NCI-H524 treated with DMSO at 0.1 percent for 48 hours (cell line): Measurements from ENCODE around the gene BLVRB.
A peak's percentile ranks its signal among the peaks of the same experiment; 100 is the strongest.
"Not testable (repeated sequence)": the region's sequence is repeated elsewhere in the genome, so short reads cannot be mapped to it uniquely, and the experiment has no call there.

Experiments used
- DNase-seq: peaks from one replicate; lab custom pipeline; 2025; lab: John Stamatoyannopoulos, UW

Gene BLVRB

GRCh38 chr19:40465557-40466218 lies at the start of gene BLVRB:
BLVRB (minus strand) TSS chr19:40465745; CDS start chr19:40465688, 57 bp downstream.
- peak; percentile 92 for DNase-seq

DNA sequence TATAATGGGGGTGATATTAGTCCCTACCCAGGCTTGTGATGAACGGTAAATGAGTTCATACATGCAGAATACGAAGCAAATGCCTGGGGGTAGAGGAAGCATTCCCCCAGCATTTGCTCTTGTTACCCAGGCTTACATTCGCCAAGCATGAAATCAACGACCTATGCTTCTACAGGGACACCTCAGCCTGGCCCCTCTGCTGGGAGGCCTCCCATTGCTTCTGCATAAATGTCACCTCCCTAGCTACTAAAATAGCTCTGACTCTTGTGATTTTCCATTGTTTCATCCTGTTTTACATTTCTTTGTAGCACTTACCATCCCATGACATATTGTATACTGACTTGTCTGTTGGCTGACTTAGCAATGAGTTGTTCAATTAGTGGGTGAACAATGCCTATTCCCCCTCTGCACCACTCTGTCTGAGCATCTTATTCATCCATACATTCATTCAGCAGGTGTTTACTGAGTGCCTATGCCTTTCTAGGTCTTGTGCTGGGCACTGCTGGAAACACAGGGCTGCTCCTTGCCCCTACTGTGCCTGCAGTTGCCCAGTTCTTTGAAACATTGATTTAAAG lies 48.3 kb upstream of the BLVRB start:
- no peak for DNase-seq

GRCh38 chr19:40513345-40513678 lies 47.8 kb upstream of the BLVRB start:
- no peak for DNase-seq

- DNase-seq = no peak
These were observed 47.2 kb upstream of the BLVRB start for GRCh38 chr19:40512473-40513344.

DNA sequence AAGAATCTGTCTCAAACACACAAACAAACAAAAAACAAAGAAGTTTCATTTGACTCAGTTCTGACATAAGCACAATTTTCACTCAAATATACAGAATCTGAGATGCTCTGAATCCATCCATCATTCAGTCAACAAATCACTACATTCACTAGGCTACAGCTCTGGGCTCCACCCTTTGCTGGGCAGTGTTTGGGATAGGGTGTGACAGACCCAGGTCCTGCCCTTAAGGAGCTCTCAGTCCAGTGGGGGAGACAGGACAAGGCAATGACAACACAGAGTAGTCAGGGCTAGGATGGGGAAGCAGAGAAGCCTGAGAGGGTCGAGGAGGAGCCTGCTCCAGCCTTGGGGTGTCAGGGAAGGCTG lies 46.5 kb upstream of the BLVRB start:
- DNase-seq = no peak

DNA sequence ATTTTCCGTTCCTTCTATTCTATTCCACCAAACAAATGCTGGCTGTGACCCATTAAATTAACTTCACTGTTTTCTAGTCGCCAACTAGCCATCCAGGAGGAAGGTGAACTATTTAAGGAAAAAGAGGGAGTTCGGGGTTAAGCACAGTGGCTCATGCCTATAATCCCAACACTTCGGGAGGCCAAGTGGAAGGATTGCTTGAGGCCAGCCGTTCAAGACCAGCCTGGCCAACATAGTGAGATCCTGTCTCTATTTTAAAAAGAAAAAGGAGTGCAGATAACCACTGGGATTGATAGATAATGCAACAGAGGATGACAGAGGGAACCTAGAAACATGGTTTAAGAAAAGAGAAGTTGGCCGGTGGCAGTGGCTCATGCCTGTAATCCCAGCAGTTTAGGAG lies 45.9 kb upstream of the BLVRB start:
- DNase-seq = no peak

DNA sequence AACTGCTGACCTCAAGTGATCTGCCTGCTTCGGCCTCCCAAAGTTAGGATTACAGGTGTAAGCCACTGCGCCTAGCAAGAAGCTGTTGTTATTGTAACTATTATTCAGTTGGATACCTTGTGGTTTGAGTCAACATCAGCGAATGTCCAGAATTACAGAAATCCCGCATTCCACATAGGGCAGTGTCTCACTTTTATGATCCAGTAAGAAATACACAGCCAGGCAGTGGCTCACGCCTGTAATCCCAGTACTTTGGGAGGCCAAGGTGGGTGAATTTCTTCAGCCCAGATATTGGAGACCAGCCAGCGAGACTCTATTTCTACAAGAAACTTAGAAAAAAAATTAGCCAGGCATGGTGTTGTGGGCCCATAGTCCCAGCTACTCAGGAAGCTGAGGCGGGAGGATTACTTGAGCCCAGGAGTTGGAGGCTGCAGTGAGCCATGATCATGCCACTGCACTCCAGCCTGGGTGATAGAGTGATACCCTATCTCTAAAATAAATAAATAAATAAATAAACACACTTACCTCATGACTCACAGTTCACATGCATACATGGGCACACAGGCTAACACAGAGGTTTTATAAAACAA lies 45.1 kb upstream of the BLVRB start:
- DNase-seq = no peak

GRCh38 chr19:40508739-40509260 lies 43.3 kb upstream of the BLVRB start:
- no peak for DNase-seq

DNA sequence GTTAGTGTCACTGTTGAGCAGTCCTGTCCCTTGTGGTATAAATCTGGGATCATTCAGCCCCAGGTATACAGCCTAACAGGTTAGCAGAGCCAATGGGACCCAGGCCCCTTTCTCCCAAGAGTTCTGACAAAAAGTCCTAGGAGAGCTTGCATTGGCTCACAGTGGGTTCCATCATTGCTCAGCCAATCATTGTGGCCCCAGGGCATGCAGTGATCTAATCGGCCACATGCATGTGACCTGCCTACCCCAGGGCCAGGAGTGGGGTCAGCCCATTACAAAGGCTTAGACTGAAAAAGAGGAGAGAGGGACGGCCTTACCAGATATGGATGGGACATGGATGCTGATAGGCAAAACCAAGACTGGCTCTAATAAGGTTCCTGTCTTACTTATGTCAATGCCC lies 42.3 kb upstream of the BLVRB start:
- no peak for DNase-seq

DNA sequence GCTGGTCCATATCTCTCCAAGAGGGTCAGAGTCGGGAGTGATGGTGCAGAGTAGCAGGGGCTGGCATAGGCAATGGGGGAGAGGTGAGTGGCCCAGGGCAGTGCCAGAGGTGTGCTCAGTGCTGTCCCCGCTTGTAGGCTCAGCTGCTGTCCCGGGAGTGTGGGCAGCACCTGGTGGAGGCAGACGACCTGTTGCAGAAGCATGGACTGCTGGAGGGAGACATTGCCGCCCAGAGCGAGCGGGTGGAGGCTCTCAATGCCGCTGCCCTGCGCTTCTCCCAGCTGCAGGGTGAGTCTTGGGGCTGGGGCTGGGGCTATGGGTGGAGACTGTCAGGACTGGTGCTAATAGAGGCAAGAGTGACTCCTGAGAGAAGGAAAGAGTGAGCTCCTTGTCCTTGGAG lies 40.6 kb upstream of the BLVRB start:
- no peak for DNase-seq

DNA sequence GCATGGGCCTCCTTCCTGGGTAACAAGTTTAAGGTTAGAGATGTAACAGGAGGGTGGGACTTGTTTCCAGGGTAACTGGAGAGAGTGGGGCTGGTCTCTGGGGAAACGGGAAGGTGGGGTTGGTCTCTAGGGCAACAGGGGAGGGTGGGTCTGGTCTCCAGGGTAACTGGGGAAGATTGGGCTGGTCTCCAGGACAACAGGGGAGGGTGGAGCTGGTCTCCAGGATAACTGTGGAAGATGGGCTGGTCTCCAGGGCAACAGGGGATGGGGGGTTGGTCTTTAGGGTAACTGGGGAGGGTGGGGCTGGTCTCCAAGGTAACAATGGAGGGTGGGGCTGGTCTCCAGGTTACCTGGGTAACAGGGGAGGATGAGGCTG lies 37.8 kb upstream of the BLVRB start:
- DNase-seq = peak; percentile 62

GRCh38 chr19:40502647-40503319 lies 37.2 kb upstream of the BLVRB start:
- DNase-seq = no peak

- no peak for DNase-seq
These were observed 36.5 kb upstream of the BLVRB start for GRCh38 chr19:40502081-40502480.

GRCh38 chr19:40501599-40501998 lies 36.1 kb upstream of the BLVRB start:
- DNase-seq = no peak

GRCh38 chr19:40500678-40501530 lies 35.4 kb upstream of the BLVRB start:
- not testable (repeated sequence) for DNase-seq

- DNase-seq = no peak
These were observed 33.8 kb upstream of the BLVRB start for GRCh38 chr19:40499320-40499719.

DNA sequence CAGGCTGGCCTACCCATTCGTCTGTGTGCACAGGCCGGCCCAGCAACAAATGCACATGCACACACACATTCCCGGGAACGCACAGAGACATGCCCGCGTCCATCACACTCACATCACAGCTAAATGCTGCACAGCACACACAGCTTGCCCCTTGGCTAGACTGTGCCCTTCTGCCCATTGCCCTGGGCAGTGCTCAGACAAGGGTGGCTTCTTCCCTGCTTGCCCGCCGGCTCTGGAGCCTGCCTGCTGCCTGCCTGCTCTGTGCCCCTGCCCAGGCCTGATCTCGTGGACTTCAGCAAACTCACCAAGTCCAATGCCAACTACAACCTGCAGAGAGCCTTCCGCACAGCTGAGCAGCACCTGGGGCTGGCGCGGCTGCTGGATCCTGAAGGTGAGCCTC lies 31.7 kb upstream of the BLVRB start:
- no peak for DNase-seq

- DNase-seq = no peak
These were observed 28.8 kb upstream of the BLVRB start for GRCh38 chr19:40494191-40494838.

DNA sequence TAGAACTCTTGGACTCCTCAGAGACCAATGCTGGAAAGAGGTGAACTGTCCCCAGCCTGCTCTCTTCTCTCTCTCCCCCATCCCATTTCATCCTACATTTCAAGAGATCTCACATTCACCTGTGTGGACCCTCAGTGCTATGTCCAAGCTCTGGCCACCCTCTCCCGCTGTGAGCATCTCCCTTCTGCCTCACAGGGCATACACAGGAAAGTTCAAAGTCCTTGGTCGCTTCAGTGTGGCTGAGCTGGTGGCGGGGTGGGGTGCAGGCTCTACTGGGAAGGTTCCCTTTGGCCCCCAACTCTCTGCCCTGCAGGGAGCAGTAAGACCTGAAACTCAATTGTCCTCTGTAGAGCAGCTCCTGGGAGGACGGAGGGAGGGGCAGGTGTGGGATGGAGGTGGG lies 28.2 kb upstream of the BLVRB start:
- no peak for DNase-seq

DNA sequence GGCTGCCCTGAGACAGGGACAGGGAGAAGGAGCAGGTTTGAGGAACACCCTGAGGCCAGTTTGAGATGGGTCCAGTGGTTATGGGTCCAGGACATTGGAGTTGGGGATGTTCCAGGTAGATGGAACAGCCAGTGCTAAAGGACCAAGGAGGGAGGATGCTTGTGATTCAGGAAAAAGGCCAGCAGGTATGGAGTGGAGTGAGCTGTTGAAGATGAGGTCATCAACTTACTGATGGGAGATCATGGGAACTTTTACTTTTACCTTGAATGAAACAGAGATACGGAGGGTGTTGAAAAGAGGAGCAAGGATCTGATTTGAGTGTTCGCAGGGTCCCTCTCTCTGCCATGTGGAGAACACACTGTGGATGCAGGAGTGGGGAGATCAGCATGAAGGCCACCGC lies 26.7 kb upstream of the BLVRB start:
- no peak for DNase-seq

DNA sequence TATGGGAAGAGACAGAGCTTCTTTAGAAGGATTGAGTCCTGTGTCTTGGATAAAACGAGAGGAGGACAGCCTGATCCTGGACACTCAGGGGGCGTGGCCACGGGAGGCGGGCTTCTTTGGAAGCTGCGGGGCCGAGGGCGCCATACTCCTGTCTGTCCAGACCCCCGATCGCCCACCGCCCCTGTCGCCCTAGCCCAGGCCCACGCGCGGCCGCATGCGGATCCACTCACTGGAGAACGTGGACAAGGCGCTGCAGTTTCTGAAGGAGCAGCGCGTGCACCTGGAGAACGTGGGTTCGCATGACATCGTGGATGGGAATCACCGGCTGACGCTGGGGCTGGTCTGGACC lies 24.3 kb upstream of the BLVRB start:
- DNase-seq = no peak
